ENCODE results near the gene P2RY8. TPM values are rescaled to one million over a fixed set of nuclear protein-coding genes. Genes with fewer than 3 reads are reported as not detected.

Gene P2RY8
- total and polyA plus RNA-seq, 10 of the 15 experiments (the other 5 are each of a cell fraction or from before 2014, with no cell fraction given) = 2.0 to 64.4 (median 36.5) TPM

GRCh38 chrX:1507511-1508463 is 29.2 kb downstream of the P2RY8 start (continued):
- TF ChIP-seq BCL3 (IDR thresholded peaks at IDR 0.05; ENCODE audit: borderline replicate concordance, insufficient read depth, low read depth, low read length, poor library complexity, severe bottlenecking) (peak; percentile 37), CHD4 (IDR thresholded peaks at IDR 0.05) (no peak), ZNF384 (IDR thresholded peaks at IDR 0.05; ENCODE audit: borderline replicate concordance, low read depth, low read length) (no peak), ELK1 (IDR thresholded peaks at IDR 0.05; ENCODE audit: low read depth, low read length) (no peak), ZBED1 (IDR thresholded peaks at IDR 0.05; ENCODE audit: borderline replicate concordance) (peak; percentile 73; the same call in 1 of the 2 replicates), MTA2 (IDR thresholded peaks at IDR 0.05; ENCODE audit: low read depth) (peak; percentile 95), ZBTB33 (IDR thresholded peaks at IDR 0.05) (peak; percentile 61; the same call in 1 of the 2 replicates), BHLHE40 (IDR thresholded peaks at IDR 0.05; ENCODE audit: borderline replicate concordance in 1 of 2, low read depth in 2 of 2, low read length in 1 of 2) (peak; percentile 89 to 95), SMARCA5 (IDR thresholded peaks at IDR 0.05) (peak; percentile 87), RELA (IDR thresholded peaks at IDR 0.05; ENCODE audit: borderline replicate concordance, partially characterized antibody) (peak; percentile 40), NKRF (conservative IDR thresholded peaks at IDR 0.05) (peak; percentile 55), SMAD1 (IDR thresholded peaks at IDR 0.05; ENCODE audit: low read depth, partially characterized antibody) (peak; percentile 72), MAX (IDR thresholded peaks at IDR 0.05; ENCODE audit: low read depth, low read length) (no peak), RBBP5 (conservative IDR thresholded peaks at IDR 0.05) (no peak), RCOR1 (conservative IDR thresholded peaks at IDR 0.05; ENCODE audit: low read depth, low read length) (no peak), PML (IDR thresholded peaks at IDR 0.05; ENCODE audit: low read length) (no peak), EZH2 (IDR thresholded peaks at IDR 0.05; ENCODE audit: borderline replicate concordance, control insufficient read depth, low read depth, low read length) (no peak), E2F4 (IDR thresholded peaks at IDR 0.05; ENCODE audit: low read depth, low read length) (no peak), NR2C2 (IDR thresholded peaks at IDR 0.05; ENCODE audit: borderline replicate concordance, control insufficient read depth, insufficient read length, low read depth) (no peak), NFYA (IDR thresholded peaks at IDR 0.05; ENCODE audit: borderline replicate concordance, low read depth, low read length) (no peak)
